Fibroblast of skin of right biceps (primary cell): Measurements from ENCODE around the gene MID1.
A peak's percentile ranks its signal among the peaks of the same experiment; 100 is the strongest.

Experiments used
- DNase-seq: peaks from one replicate; pipeline ENCODE4 v3.0.0-alpha.2; 2013

Gene MID1

GRCh38 chrX:10525381-10526120 lies 94.8 kb downstream of the MID1 start:
- no peak for DNase-seq

- no peak for DNase-seq
Observed at GRCh38 chrX:10524578-10524977, 95.8 kb downstream of the MID1 start.

DNA sequence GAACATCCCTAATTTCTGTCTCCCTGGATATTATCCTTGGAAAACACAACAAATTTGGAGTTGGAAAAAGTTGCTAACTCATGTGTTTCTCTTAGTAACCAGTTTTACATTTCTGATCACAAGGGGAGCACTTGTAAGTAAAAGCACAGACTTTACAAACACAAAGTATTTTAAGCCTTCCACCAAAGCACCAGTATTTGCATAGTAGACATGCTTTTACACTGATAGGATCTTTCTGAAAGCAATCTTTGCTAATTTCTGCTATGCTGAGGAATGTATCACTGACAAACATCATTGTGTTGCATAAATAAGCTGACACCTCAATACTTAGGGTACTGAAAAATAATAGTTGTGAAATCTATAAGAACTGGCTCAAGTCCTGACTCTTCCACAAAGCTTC lies 100.6 kb downstream of the MID1 start:
- DNase-seq: peak; percentile 34

DNA sequence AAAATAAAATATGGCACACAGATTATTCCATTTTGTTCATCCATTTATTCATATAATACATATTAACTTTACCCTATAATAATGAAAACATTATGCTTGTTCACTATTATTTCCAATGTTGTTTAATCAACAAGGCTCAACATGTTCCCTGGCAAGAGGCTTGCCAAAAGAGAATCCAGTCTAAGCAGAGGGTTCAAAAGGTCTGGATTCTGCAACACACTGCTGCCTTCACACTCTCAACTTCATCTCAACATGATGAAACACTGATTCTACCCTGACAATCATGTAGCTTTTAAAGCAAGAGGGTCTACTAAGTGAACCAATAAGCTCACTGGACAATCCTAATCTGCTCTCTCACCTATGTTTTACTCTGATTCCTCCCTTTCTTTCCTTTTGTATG lies 101.1 kb downstream of the MID1 start:
- DNase-seq: no peak

DNA sequence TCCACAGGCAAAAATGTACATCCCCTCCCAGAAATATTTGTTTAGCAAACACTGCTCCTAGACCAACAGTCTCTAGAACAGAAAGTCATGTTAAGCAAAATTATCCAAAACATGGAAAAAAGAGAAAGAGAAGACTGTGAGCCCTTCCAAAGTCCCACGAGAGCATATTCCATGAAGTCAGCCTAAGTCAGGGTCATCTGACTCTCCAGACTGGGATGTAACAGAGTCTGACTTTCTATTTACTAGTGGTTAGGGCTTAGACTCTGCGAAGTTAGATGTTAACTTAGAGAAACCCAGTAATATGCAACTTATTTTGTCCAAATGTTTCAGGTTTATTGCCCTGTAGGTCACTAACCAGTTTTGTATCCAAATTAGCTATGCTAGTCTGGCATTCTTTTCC lies 102.3 kb downstream of the MID1 start:
- DNase-seq: no peak

GRCh38 chrX:10516781-10517322 lies 103.5 kb downstream of the MID1 start:
- no peak for DNase-seq

- DNase-seq: no peak
Observed at GRCh38 chrX:10514891-10515290, 105.5 kb downstream of the MID1 start.

- no peak for DNase-seq
Observed at GRCh38 chrX:10513974-10514373, 106.4 kb downstream of the MID1 start.

GRCh38 chrX:10512741-10513140 lies 107.6 kb downstream of the MID1 start:
- no peak for DNase-seq

GRCh38 chrX:10512258-10512657 lies 108.1 kb downstream of the MID1 start:
- DNase-seq: peak; percentile 80

DNA sequence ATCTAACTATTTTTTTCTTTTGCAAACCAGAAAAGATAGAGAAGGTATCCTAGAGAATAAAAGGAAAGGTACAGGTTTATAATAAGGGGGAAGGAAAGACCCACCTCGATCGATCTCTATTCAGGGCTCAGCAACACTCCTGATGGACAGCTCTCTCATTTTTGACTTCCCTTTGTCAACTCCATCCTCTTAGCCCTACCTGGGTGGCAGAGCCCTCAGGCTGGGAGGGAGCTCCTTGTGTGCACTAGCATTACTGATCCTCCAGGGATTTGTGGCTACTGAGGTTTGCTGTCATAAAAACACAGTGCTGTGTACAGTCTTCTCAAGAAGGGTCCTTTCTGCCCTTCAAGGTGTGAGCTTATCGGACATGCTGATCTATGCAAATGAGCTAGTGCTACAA lies 111.0 kb downstream of the MID1 start:
- no peak for DNase-seq

DNA sequence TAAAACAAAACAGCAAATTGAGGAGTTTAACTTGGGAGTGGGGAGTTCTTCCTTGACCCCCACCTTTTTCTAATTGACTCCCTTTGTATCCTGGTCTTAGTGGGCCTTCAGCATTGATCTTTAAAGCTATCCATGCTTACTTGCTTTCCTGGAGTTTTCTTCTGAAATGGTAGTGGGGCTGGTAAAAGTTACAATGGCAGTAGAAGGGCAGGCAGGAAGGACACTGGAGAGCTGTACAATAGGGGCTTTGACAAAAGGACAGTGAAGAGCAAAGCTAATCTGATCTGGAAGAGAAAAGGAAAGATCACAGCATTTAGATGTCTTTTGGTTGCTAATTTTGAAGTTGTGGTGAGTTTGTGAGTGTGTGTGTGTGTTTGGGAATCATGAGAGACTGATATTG lies 111.5 kb downstream of the MID1 start:
- no peak for DNase-seq

DNA sequence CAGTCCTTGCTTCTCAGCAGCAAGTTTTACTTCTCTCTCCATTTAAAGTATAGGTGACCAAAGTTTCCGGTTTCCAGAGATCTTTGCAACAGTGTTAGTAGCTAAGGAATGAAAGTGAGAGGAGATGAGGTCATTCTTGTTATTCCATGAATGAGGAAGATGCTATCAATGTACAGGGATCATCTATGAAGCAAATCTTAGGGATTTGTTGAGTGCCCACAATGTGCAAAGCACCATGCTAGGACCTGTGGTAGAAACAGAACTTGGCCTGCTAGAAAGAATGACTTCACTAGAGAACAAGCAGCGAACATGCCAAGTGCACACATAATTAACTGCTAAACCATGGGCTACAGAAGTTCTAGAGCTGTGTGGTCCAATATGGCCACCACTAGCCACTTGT lies 112.5 kb downstream of the MID1 start:
- DNase-seq: peak; percentile 26

GRCh38 chrX:10507181-10507580 lies 113.2 kb downstream of the MID1 start:
- peak; percentile 36 for DNase-seq

- DNase-seq: no peak
Observed at GRCh38 chrX:10506781-10507180, 113.6 kb downstream of the MID1 start.

DNA sequence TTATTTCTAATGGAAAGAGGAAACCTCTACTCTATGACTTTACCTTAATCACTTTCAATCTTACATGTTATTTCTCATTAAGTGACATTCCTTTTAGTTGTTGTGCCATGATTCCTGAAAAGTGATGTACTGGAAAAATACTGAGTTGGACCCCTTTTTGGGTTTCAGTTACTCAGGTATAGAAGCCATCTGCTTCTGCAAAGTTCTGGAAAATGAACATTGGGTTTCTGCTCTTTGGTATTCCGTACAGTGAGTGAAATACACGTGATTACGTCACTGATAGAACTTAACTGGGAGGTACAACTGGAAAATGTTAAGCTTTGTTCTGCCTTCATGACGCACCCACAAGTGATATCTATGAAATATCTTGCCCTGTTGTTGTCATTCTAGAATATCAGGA lies 114.7 kb downstream of the MID1 start:
- DNase-seq: no peak

DNA sequence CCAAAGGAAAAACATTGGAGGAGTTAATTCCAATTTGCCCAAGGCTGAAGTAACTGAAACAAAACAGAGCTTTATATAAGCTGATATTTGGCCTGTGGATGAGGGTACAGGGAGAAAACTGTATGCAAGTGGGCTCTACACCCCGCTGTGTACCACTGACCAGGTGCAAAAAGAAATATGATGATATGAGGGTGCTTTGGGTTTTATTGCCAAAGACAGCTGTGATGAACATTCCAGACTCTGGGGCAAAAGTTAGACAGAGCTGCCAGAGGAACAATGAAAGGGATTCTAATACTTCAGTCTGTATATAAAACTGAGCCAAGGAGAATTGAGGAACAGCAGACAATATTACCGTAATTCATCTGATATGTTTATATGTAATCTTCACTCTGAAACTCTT lies 117.4 kb downstream of the MID1 start:
- DNase-seq: no peak

DNA sequence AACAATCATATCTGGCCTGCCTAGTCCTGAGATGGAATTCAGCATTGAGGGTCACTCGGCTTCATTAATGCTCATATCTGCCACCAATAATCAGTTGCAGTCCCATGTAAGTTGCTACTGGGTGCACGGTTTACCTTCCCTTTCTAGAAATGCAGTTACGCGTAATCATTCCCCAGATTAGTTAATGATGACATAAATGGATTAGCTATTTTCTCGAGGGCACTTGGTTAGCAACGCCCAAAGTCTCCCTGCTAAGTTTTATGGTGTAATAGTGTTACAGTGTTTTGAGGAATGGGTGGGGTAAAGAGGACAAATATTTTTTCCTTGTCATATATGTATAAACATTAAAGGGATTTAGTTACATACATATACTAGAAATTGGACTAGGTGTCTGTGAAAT lies 118.8 kb downstream of the MID1 start:
- no peak for DNase-seq

DNA sequence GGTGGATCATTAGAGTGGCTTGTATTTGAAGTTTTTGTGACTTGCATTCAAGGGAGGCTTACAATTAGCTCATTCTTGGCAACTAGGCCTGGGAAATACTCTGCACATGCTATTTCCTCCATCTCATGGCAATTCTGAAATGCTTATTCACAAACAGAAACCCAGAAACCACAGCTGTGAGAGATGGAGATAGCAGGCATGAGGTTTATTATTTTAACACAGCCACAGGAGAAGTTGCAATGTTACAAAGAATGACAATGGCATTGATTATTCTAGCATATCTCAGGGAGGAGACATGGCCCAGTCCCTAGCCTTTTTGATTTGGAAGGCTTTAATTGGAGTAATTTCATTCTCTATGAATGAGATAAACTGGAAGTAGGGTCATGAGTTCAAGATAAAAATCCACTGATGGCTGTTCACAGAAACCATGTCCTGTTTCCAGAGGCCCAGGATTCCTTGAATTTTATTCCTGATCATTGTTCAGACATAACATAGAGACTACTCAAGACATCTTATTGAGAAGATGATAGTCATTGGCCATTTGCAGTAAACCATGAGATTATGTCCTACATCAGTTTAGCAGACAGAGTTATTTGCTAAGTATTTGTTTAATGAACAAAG lies 123.9 kb downstream of the MID1 start:
- DNase-seq: peak; percentile 85

DNA sequence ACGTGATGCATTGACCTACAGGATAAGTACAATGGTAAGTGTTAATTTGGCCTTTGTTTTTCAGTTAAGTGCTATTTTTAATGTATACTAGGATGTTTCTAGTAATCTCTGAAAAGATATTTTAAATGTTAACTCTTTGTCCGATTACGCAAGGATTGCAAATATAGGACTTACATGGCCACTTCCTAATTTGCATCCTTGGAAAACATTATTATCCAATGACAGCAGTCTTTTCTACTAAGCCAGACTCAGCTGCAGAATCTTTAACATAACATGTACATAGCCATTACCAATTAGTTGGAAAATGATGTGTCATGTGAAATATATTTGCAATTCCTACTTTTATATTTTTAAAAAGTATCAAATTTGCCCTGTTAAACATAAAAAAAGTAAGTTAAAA lies 124.7 kb downstream of the MID1 start:
- no peak for DNase-seq

DNA sequence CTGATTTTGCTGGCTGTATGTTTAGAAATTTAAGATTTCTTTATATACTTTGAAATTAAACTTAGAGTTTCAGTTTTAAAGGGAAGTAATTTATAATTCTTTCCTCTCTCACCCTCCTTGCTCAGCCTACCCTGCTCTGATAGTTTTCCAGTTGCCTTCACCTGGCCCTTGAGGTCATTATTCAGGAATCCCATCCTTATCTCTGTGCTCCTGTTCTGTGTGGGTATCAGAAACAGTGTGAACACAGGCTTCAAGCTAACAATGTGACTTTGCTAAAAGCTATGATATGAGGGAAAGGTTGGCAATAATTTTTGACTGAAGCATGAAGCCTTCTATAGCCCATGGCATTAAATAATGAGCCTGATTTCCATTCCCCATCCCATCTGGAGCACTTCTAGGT lies 128.1 kb downstream of the MID1 start:
- no peak for DNase-seq

- DNase-seq: peak; percentile 81
Observed at GRCh38 chrX:10486373-10486772, 134.0 kb downstream of the MID1 start.

GRCh38 chrX:10485326-10485725 lies 135.1 kb downstream of the MID1 start:
- DNase-seq: peak; percentile 48

GRCh38 chrX:10484683-10485247 lies 135.6 kb downstream of the MID1 start:
- DNase-seq: no peak
